Lower lobe of right lung (tissue), 2 donors: ENCODE data around the gene CIZ1. TPM values are rescaled to one million over a fixed set of nuclear protein-coding genes. Genes with fewer than 3 reads are reported as not detected.
A peak's percentile ranks its signal among the peaks of the same experiment; 100 is the strongest.

Source experiments
- ATAC-seq, 2 donors: fragments of 200-7000 bp; cut with Tn5 transposase; one replicate each; pipeline ENCODE4 v1.9.1; 2020 to 2022; ENCODE audit warnings: mild to moderate bottlenecking in 2 of 2, moderate library complexity in 2 of 2
- DNase-seq: peaks from one replicate; pipeline ENCODE4 v3.0.0-alpha.2; 2020
- H3K27ac ChIP-seq: fragments of 200-600 bp; one replicate; pipeline ENCODE4 v1.8.0; 2022
- H3K27me3 ChIP-seq: fragments of 200-600 bp; one replicate; pipeline ENCODE4 v1.8.0; 2022; ENCODE audit warnings: low read depth
- H3K36me3 ChIP-seq: fragments of 200-600 bp; one replicate; pipeline ENCODE4 v1.8.0; 2022; ENCODE audit warnings: mild to moderate bottlenecking
- H3K4me1 ChIP-seq: fragments of 200-600 bp; one replicate; pipeline ENCODE4 v1.8.0; 2022
- H3K4me3 ChIP-seq: fragments of 200-600 bp; one replicate; pipeline ENCODE4 v1.8.0; 2022; ENCODE audit warnings: mild to moderate bottlenecking
- H3K9me3 ChIP-seq: fragments of 200-600 bp; one replicate; pipeline ENCODE4 v1.8.0; 2022
- CTCF ChIP-seq: fragments of 200-600 bp; IDR thresholded peaks from one replicate; pipeline ENCODE4 v1.8.0; 2022; ENCODE audit warnings: antibody characterized with exemption, mild to moderate bottlenecking
- intact Hi-C: fragments of 100-400 bp; cut with DNase I; formaldehyde crosslinking; loops from one replicate; pipeline ENCODE4 v1.11.0; 2022
- total RNA-seq: library from RNA; stranded (reverse); fragmentation: NEBNext Ultra II Directional; extraction: Animal tissue kit (Norgen Biotek cat#: 25700); gene quantifications from one replicate; pipeline ENCODE4 v1.2.1, GENCODE V29; 2021
- donor health status: DM: no; HTN: yes; CAD: no; lungs with severe emphysema.

CIZ1 gene
- total RNA-seq, 1 donor from 2014 or later: 98.5 TPM

- Histone ChIP-seq H3K4me3 (no peak overlapping the region), H3K36me3 (no peaks in the 10 kb centered on the region), H3K9me3 (no peaks in the 10 kb centered on the region), H3K27me3 (no peaks in the 10 kb centered on the region), H3K27ac (no peak overlapping the region), H3K4me1 (peaks cover 21% of the 10 kb centered on the region)
- TF ChIP-seq CTCF: no peak
- peak; percentile 12 for DNase-seq
- intact Hi-C loops: no loop called here
- no peak for ATAC-seq
These were observed 45.8 kb downstream of the CIZ1 start for GRCh38 chr9:128145536-128145935.

GRCh38 chr9:128144239-128145181 is 46.9 kb downstream of the CIZ1 start:
- intact Hi-C loops: no loop called here
- Histone ChIP-seq H3K9me3 (no peaks in the 10 kb centered on the region), H3K36me3 (no peaks in the 10 kb centered on the region), H3K27ac (no peak overlapping the region), H3K4me3 (no peak overlapping the region), H3K27me3 (no peaks in the 10 kb centered on the region), H3K4me1 (peaks cover 12% of the 10 kb centered on the region)
- ATAC-seq (no peak), DNase-seq (peak; percentile 28)
- no peak for TF ChIP-seq CTCF

- intact Hi-C loops: no loop called here
- DNase-seq (peak; percentile 36), ATAC-seq (no peak)
These were observed 47.7 kb downstream of the CIZ1 start for GRCh38 chr9:128143525-128144238.

GRCh38 chr9:128142596-128142995 is 48.8 kb downstream of the CIZ1 start:
- no peak for TF ChIP-seq CTCF
- no peak overlapping the region for H3K27ac ChIP-seq
- no peaks in the 10 kb centered on the region for H3K9me3 ChIP-seq
- no peaks in the 10 kb centered on the region for H3K4me1 ChIP-seq
- no peaks in the 10 kb centered on the region for H3K27me3 ChIP-seq
- no peaks in the 10 kb centered on the region for H3K36me3 ChIP-seq
- ATAC-seq (no peak), DNase-seq (peak; percentile 14)
- intact Hi-C loops: no loop called here
- H3K4me3 ChIP-seq: no peak overlapping the region

More at GRCh38 chr9:128143525-128144238, 47.7 kb downstream of the CIZ1 start:
- H3K27ac ChIP-seq: no peak overlapping the region
- H3K27me3 ChIP-seq: no peaks in the 10 kb centered on the region
- no peak for TF ChIP-seq CTCF
- H3K4me3 ChIP-seq: no peak overlapping the region
- peaks cover 4% of the 10 kb centered on the region for H3K4me1 ChIP-seq
- no peaks in the 10 kb centered on the region for H3K9me3 ChIP-seq
- no peaks in the 10 kb centered on the region for H3K36me3 ChIP-seq

- no peaks in the 10 kb centered on the region for H3K36me3 ChIP-seq
- H3K27ac ChIP-seq: no peak overlapping the region
- no peak overlapping the region for H3K4me3 ChIP-seq
- intact Hi-C loops: no loop called here
- H3K9me3 ChIP-seq: no peaks in the 10 kb centered on the region
- TF ChIP-seq CTCF: no peak
- peak; percentile 4 for DNase-seq
- ATAC-seq: no peak
- no peaks in the 10 kb centered on the region for H3K27me3 ChIP-seq
- H3K4me1 ChIP-seq: no peaks in the 10 kb centered on the region
These were observed 49.3 kb downstream of the CIZ1 start for GRCh38 chr9:128142061-128142460.
